GM12878 (cell line): ENCODE measurements around the gene ATP1B2. TPM values are rescaled to one million over a fixed set of nuclear protein-coding genes. Genes with fewer than 3 reads are reported as not detected.

Experiments used
- E2F4 ChIP-seq: IDR thresholded peaks from 2 replicates; pipeline ENCODE4 v1.6.1; 2012; ENCODE audit warnings: low read depth, low read length, improper control_type of control experiment
- JUND ChIP-seq: IDR thresholded peaks from 2 replicates; pipeline ENCODE4 v1.6.1; 2012; ENCODE audit warnings: low read depth, mild to moderate bottlenecking, low read length, improper control_type of control experiment, moderate library complexity
- MEF2A ChIP-seq: IDR thresholded peaks from 2 replicates; pipeline ENCODE4 v1.6.1; 2011; ENCODE audit warnings: low read depth, mild to moderate bottlenecking, low read length, moderate library complexity; ENCODE audit not compliant: insufficient read depth
- MTA2 ChIP-seq: fragments of 450-650 bp; IDR thresholded peaks from 2 replicates; pipeline ENCODE4 v1.6.1; 2016; ENCODE audit warnings: low read depth, mild to moderate bottlenecking, moderate library complexity
- MYB ChIP-seq: fragments of 150-350 bp; IDR thresholded peaks from 2 replicates; pipeline ENCODE4 v1.6.1; 2014; ENCODE audit warnings: mild to moderate bottlenecking, low read depth, low read length, borderline replicate concordance
- RAD21 ChIP-seq: IDR thresholded peaks from 2 replicates; pipeline ENCODE4 v1.6.1; 2011; ENCODE audit warnings: mild to moderate bottlenecking, low read depth, low read length, moderate library complexity; ENCODE audit not compliant: insufficient read depth
- SRF ChIP-seq, 2 experiments: IDR thresholded peaks; 2 replicates each; pipeline ENCODE4 v1.6.1; 2011; ENCODE audit warnings: low read depth in 2 of 2, low read length in 2 of 2, mild to moderate bottlenecking in 1 of 2, moderate library complexity in 1 of 2
- TCF12 ChIP-seq: IDR thresholded peaks from 2 replicates; pipeline ENCODE4 v1.6.1; 2011; ENCODE audit warnings: low read depth, mild to moderate bottlenecking, low read length
- WRNIP1 ChIP-seq: IDR thresholded peaks from 2 replicates; pipeline ENCODE4 v1.6.1; 2011; ENCODE audit warnings: low read depth, low read length, improper control_type of control experiment, borderline replicate concordance
- ZNF384 ChIP-seq: IDR thresholded peaks from 2 replicates; pipeline ENCODE4 v1.6.1; 2012; ENCODE audit warnings: low read depth, mild to moderate bottlenecking, low read length, improper control_type of control experiment, borderline replicate concordance
- polyA plus RNA-seq, 11 experiments: library from polyadenylated mRNA; depleted of rRNA in 4 of 11; unstranded in 6 of 11; stranded (reverse) in 5 of 11; fragments of >200 nt; fragmentation: Nextera tagmentation in 4 of 11; fragmentation: Illumina TruSeq in 1 of 11; extraction: Ambion mirVana in 4 of 11; extraction: Trizol in 1 of 11; gene quantifications; 1 replicate in 1 of 11; 2 replicates in 10 of 11; pipeline versions ENCODE4 v1.2.1 to v1.2.3, GENCODE V29; 2011 to 2016; ENCODE audit warnings: inconsistent platforms in 2 of 11, missing spikeins in 2 of 11, low read depth in 1 of 11
- total RNA-seq, 4 experiments: library from RNA; depleted of rRNA in 3 of 4; stranded (reverse); fragments of >200 nt in 3 of 4; fragmentation: Illumina TruSeq in 1 of 4; extraction: Trizol in 1 of 4; gene quantifications; 2 replicates each; pipeline versions ENCODE4 v1.2.1 to v1.2.3, GENCODE V29; 2013 to 2021
- TF ChIP-seq, protein P1 (sequence below): fragments of 450-650 bp; formaldehyde crosslinking; IDR thresholded peaks from 2 replicates; pipeline ENCODE4 v1.5.0; 2022; ENCODE audit warnings: mild to moderate bottlenecking, missing genetic modification characterization
- TF ChIP-seq, protein P2 (sequence below): fragments of 450-650 bp; IDR thresholded peaks from 2 replicates; pipeline ENCODE4 v1.6.1; 2016; ENCODE audit warnings: mild to moderate bottlenecking, moderate library complexity, borderline replicate concordance
- TF ChIP-seq, protein P3 (sequence below): fragments of 450-650 bp; IDR thresholded peaks from 2 replicates; pipeline ENCODE4 v1.6.1; 2016; ENCODE audit warnings: mild to moderate bottlenecking
- TF ChIP-seq, protein P4 (sequence below): fragments of 450-650 bp; IDR thresholded peaks from 2 replicates; pipeline ENCODE4 v1.6.1; 2017; ENCODE audit warnings: mild to moderate bottlenecking, low read depth, inconsistent platforms; ENCODE audit not compliant: poor library complexity, severe bottlenecking

Gene ATP1B2
- total and polyA plus RNA-seq, 10 of the 15 experiments (the other 5 are each of a cell fraction or from before 2014, with no cell fraction given) = 0.03 to 0.29 (median 0.15) TPM; not detected in 3

DNA sequence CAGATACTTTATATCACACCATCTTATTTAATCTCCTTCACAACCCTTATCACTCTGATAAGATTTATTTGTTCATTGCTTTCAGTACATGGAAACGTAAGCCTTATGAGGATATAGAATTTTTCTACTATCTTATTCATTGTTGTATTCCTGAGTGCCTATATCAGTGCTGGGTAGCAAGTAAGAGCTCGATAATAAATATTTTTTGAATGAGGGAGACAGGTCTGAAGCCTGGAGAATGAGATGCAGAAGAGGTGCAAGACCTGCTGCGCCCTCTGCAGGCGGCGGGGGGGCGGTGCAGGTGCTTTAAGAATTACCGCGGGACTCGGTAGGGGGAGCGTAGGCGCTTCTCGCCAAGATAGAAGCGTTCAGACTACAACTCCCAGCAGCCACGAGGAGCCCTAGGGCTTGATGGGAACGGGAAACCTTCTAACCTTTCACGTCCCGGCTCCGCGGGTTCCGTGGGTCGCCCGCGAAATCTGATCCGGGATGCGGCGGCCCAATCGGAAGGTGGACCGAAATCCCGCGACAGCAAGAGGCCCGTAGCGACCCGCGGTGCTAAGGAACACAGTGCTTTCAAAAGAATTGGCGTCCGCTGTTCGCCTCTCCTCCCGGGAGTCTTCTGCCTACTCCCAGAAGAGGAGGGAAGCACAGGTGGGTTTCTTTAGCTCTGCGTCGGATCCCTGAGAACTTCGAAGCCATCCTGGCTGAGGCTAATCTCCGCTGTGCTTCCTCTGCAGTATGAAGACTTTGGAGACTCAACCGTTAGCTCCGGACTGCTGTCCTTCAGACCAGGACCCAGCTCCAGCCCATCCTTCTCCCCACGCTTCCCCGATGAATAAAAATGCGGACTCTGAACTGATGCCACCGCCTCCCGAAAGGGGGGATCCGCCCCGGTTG, 37.4 kb downstream of the ATP1B2 start, which contains the start of gene WRAP53 (continued):
- TF ChIP-seq, protein P1, sequence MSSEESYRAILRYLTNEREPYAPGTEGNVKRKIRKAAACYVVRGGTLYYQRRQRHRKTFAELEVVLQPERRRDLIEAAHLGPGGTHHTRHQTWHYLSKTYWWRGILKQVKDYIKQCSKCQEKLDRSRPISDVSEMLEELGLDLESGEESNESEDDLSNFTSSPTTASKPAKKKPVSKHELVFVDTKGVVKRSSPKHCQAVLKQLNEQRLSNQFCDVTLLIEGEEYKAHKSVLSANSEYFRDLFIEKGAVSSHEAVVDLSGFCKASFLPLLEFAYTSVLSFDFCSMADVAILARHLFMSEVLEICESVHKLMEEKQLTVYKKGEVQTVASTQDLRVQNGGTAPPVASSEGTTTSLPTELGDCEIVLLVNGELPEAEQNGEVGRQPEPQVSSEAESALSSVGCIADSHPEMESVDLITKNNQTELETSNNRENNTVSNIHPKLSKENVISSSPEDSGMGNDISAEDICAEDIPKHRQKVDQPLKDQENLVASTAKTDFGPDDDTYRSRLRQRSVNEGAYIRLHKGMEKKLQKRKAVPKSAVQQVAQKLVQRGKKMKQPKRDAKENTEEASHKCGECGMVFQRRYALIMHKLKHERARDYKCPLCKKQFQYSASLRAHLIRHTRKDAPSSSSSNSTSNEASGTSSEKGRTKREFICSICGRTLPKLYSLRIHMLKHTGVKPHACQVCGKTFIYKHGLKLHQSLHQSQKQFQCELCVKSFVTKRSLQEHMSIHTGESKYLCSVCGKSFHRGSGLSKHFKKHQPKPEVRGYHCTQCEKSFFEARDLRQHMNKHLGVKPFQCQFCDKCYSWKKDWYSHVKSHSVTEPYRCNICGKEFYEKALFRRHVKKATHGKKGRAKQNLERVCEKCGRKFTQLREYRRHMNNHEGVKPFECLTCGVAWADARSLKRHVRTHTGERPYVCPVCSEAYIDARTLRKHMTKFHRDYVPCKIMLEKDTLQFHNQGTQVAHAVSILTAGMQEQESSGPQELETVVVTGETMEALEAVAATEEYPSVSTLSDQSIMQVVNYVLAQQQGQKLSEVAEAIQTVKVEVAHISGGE (CRISPR knock-in tag) = no peak
- TF ChIP-seq, protein P2, sequence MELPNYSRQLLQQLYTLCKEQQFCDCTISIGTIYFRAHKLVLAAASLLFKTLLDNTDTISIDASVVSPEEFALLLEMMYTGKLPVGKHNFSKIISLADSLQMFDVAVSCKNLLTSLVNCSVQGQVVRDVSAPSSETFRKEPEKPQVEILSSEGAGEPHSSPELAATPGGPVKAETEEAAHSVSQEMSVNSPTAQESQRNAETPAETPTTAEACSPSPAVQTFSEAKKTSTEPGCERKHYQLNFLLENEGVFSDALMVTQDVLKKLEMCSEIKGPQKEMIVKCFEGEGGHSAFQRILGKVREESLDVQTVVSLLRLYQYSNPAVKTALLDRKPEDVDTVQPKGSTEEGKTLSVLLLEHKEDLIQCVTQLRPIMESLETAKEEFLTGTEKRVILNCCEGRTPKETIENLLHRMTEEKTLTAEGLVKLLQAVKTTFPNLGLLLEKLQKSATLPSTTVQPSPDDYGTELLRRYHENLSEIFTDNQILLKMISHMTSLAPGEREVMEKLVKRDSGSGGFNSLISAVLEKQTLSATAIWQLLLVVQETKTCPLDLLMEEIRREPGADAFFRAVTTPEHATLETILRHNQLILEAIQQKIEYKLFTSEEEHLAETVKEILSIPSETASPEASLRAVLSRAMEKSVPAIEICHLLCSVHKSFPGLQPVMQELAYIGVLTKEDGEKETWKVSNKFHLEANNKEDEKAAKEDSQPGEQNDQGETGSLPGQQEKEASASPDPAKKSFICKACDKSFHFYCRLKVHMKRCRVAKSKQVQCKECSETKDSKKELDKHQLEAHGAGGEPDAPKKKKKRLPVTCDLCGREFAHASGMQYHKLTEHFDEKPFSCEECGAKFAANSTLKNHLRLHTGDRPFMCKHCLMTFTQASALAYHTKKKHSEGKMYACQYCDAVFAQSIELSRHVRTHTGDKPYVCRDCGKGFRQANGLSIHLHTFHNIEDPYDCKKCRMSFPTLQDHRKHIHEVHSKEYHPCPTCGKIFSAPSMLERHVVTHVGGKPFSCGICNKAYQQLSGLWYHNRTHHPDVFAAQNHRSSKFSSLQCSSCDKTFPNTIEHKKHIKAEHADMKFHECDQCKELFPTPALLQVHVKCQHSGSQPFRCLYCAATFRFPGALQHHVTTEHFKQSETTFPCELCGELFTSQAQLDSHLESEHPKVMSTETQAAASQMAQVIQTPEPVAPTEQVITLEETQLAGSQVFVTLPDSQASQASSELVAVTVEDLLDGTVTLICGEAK = peak; percentile 57; the same call in 1 of the 2 replicates
- TF ChIP-seq RAD21 (peak; percentile 78), MYB (0 out of 2 replicates have a peak, but pooled peaks have one; percentile 27), E2F4 (peak; percentile 88), SRF (IDR thresholded peaks at IDR 0.05; ENCODE audit: low read depth in 2 of 2, low read length in 2 of 2) (0 out of 4 replicates have a peak, but pooled peaks of 1 of the 2 experiments have one; percentile 5), JUND (no peak), MEF2A (0 out of 2 replicates have a peak, but pooled peaks have one; percentile 30), TCF12 (0 out of 2 replicates have a peak, but pooled peaks have one; percentile 26), WRNIP1 (no peak), ZNF384 (no peak), MTA2 (peak; percentile 30; the same call in 1 of the 2 replicates)
- TF ChIP-seq, protein P3, sequence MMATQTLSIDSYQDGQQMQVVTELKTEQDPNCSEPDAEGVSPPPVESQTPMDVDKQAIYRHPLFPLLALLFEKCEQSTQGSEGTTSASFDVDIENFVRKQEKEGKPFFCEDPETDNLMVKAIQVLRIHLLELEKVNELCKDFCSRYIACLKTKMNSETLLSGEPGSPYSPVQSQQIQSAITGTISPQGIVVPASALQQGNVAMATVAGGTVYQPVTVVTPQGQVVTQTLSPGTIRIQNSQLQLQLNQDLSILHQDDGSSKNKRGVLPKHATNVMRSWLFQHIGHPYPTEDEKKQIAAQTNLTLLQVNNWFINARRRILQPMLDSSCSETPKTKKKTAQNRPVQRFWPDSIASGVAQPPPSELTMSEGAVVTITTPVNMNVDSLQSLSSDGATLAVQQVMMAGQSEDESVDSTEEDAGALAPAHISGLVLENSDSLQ = 0 out of 2 replicates have a peak, but pooled peaks have one; percentile 24
- TF ChIP-seq, protein P4, sequence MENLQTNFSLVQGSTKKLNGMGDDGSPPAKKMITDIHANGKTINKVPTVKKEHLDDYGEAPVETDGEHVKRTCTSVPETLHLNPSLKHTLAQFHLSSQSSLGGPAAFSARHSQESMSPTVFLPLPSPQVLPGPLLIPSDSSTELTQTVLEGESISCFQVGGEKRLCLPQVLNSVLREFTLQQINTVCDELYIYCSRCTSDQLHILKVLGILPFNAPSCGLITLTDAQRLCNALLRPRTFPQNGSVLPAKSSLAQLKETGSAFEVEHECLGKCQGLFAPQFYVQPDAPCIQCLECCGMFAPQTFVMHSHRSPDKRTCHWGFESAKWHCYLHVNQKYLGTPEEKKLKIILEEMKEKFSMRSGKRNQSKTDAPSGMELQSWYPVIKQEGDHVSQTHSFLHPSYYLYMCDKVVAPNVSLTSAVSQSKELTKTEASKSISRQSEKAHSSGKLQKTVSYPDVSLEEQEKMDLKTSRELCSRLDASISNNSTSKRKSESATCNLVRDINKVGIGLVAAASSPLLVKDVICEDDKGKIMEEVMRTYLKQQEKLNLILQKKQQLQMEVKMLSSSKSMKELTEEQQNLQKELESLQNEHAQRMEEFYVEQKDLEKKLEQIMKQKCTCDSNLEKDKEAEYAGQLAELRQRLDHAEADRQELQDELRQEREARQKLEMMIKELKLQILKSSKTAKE = no peak
